Smooth muscle cell (in vitro differentiated cells): ENCODE data around the gene RFX6. TPM values are rescaled to one million over a fixed set of nuclear protein-coding genes. Genes with fewer than 3 reads are reported as not detected.

Experiments
- DNase-seq: peaks from one replicate; lab custom pipeline; 2025; ENCODE audit not compliant: unreplicated experiment; lab: John Stamatoyannopoulos, UW
- H2AFZ ChIP-seq: fragments of 200-600 bp; sonication (generic); 2 replicates; pipeline ENCODE4 v1.6.0; 2016; ENCODE audit warnings: antibody characterized with exemption, low read depth, mild to moderate bottlenecking
- H3F3A ChIP-seq: fragments of 200-600 bp; sonication (generic); 2 replicates; pipeline ENCODE4 v1.6.0; 2017; ENCODE audit warnings: antibody characterized with exemption, low read depth
- H3K27ac ChIP-seq: fragments of 200-600 bp; sonication (generic); 2 replicates; pipeline ENCODE4 v1.5.1; 2016; ENCODE audit warnings: low read depth, mild to moderate bottlenecking
- H3K27me3 ChIP-seq: fragments of 200-600 bp; sonication (generic); 2 replicates; pipeline ENCODE4 v1.6.1; 2016; ENCODE audit warnings: low read depth, mild to moderate bottlenecking
- H3K36me3 ChIP-seq: fragments of 200-600 bp; sonication (generic); 2 replicates; pipeline ENCODE4 v1.5.1; 2016; ENCODE audit warnings: low read depth
- H3K4me1 ChIP-seq: fragments of 200-600 bp; sonication (generic); 2 replicates; pipeline ENCODE4 v1.5.1; 2016; ENCODE audit warnings: low read depth
- H3K4me2 ChIP-seq: fragments of 200-600 bp; sonication (generic); 2 replicates; pipeline ENCODE4 v1.6.0; 2016; ENCODE audit warnings: mild to moderate bottlenecking
- H3K4me3 ChIP-seq: fragments of 200-600 bp; sonication (generic); 2 replicates; pipeline ENCODE4 v1.5.1; 2016; ENCODE audit warnings: mild to moderate bottlenecking
- H3K79me2 ChIP-seq: fragments of 200-600 bp; sonication (generic); 2 replicates; pipeline ENCODE4 v1.6.0; 2016; ENCODE audit warnings: low read depth, mild to moderate bottlenecking
- H3K9ac ChIP-seq: fragments of 200-600 bp; sonication (generic); 2 replicates; pipeline ENCODE4 v1.6.0; 2016; ENCODE audit warnings: low read depth
- H3K9me3 ChIP-seq: fragments of 200-600 bp; sonication (generic); replicated peaks from 2 replicates; pipeline ENCODE4 v1.5.1; 2016; ENCODE audit warnings: low read depth
- H4K20me1 ChIP-seq: fragments of 200-600 bp; sonication (generic); 2 replicates; pipeline ENCODE4 v1.6.0; 2016; ENCODE audit warnings: low read depth
- WGBS: methylation state at CpG from one replicate; pipeline ENCODE4 v1.1.7; 2016; ENCODE audit warnings: low lambda C conversion rate; 5-methylcytosine and 5-hydroxymethylcytosine counted together
- polyA plus RNA-seq: library from polyadenylated mRNA; unstranded; fragments of >200 nt; fragmentation: Nextera tagmentation; extraction: Ambion mirVana; gene quantifications from 2 replicates; pipeline ENCODE4 v1.2.1, GENCODE V29; 2016
- total RNA-seq: library from RNA; depleted of rRNA; stranded (reverse); fragments of >200 nt; gene quantifications from 2 replicates; pipeline ENCODE4 v1.2.3, GENCODE V29; 2014
- TF ChIP-seq, protein P1 (sequence below): fragments of 200-600 bp; sonication (generic); IDR thresholded peaks from 2 replicates; pipeline ENCODE4 v1.5.1; 2017; ENCODE audit warnings: borderline replicate concordance, mild to moderate bottlenecking, antibody characterized with exemption; ENCODE audit not compliant: insufficient read depth, poor library complexity, severe bottlenecking

The RFX6 gene
- total and polyA plus RNA-seq, 2 experiments from 2014 or later: not detected

DNA sequence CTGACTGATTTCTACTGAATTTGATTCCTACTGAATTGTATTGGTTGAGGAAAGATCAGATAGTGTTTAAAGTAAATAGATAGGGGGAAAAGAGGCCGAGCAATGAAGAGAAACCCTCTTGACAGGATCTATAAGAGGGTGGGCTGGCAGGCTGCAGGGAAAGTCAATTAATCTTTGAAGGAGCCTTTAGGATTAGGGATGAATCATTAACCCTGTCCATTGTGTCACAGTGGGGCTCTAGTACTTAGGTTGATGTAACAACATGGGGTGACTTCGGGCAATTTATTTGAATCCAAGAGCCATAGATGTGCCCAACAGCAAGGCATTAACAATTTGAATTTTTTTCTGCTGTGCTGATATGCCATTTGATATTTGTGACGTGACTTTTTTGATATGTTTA, 7.5 kb downstream of the RFX6 start:
- Histone ChIP-seq H3K79me2 (no peaks in the 10 kb centered on the region), H3F3A (no peaks in the 10 kb centered on the region), H3K27ac (no peak overlapping the region), H2AFZ (no peak overlapping the region), H3K4me3 (no peak overlapping the region), H4K20me1 (no peaks in the 10 kb centered on the region), H3K36me3 (no peaks in the 10 kb centered on the region), H3K9ac (no peak overlapping the region), H3K9me3 (no peaks in the 10 kb centered on the region), H3K4me1 (no peaks in the 10 kb centered on the region), H3K4me2 (no peak overlapping the region), H3K27me3 (peaks cover 36% of the 10 kb centered on the region)
- TF ChIP-seq, protein P1, sequence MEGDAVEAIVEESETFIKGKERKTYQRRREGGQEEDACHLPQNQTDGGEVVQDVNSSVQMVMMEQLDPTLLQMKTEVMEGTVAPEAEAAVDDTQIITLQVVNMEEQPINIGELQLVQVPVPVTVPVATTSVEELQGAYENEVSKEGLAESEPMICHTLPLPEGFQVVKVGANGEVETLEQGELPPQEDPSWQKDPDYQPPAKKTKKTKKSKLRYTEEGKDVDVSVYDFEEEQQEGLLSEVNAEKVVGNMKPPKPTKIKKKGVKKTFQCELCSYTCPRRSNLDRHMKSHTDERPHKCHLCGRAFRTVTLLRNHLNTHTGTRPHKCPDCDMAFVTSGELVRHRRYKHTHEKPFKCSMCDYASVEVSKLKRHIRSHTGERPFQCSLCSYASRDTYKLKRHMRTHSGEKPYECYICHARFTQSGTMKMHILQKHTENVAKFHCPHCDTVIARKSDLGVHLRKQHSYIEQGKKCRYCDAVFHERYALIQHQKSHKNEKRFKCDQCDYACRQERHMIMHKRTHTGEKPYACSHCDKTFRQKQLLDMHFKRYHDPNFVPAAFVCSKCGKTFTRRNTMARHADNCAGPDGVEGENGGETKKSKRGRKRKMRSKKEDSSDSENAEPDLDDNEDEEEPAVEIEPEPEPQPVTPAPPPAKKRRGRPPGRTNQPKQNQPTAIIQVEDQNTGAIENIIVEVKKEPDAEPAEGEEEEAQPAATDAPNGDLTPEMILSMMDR: no peak
- DNase-seq: no peak
- 84% methylated on average over 3 of the region's 3 CpGs for WGBS

- Histone ChIP-seq H3K27me3 (peaks cover 20% of the 10 kb centered on the region), H3K36me3 (no peaks in the 10 kb centered on the region), H3F3A (no peaks in the 10 kb centered on the region), H3K4me3 (no peak overlapping the region), H3K27ac (no peak overlapping the region), H4K20me1 (no peaks in the 10 kb centered on the region), H3K9ac (no peak overlapping the region), H3K79me2 (no peaks in the 10 kb centered on the region), H3K4me1 (no peaks in the 10 kb centered on the region), H2AFZ (no peak overlapping the region), H3K9me3 (no peaks in the 10 kb centered on the region), H3K4me2 (no peak overlapping the region)
- TF ChIP-seq, protein P1: no peak
- WGBS: 60% methylated on average over 3 of the region's 3 CpGs
- DNase-seq: no peak
Measured at GRCh38 chr6:116887168-116887567, 10.1 kb downstream of the RFX6 start.

GRCh38 chr6:116887894-116888293, 10.9 kb downstream of the RFX6 start:
- no peak overlapping the region for H3K9ac ChIP-seq

More at GRCh38 chr6:116887894-116888293, 10.9 kb downstream of the RFX6 start:
- no peaks in the 10 kb centered on the region for H3K79me2 ChIP-seq
- no peaks in the 10 kb centered on the region for H3K36me3 ChIP-seq
- H3K4me3 ChIP-seq: no peak overlapping the region
- no peaks in the 10 kb centered on the region for H4K20me1 ChIP-seq
- no peaks in the 10 kb centered on the region for H3K9me3 ChIP-seq
- peaks cover 20% of the 10 kb centered on the region for H3K27me3 ChIP-seq
- H3K4me2 ChIP-seq: no peak overlapping the region
- WGBS: 13% methylated on average over 1 of the region's 1 CpG
- no peaks in the 10 kb centered on the region for H3F3A ChIP-seq
- H3K4me1 ChIP-seq: no peaks in the 10 kb centered on the region
- no peak overlapping the region for H2AFZ ChIP-seq
- DNase-seq: no peak
- no peak overlapping the region for H3K27ac ChIP-seq
- TF ChIP-seq, protein P1: no peak
